HG03342 (cell line): ENCODE results near the gene AUTS2.
A peak's percentile ranks its signal among the peaks of the same experiment; 100 is the strongest.

ENCODE experiments used
- ATAC-seq: cut with Tn5 transposase; IDR thresholded peaks from one replicate; pipeline ENCODE4 v1.9.1; 2021; ENCODE audit warnings: mild to moderate bottlenecking, moderate library complexity; ENCODE audit not compliant: unreplicated experiment

The AUTS2 gene

GRCh38 chr7:70735313-70735712 lies 1137.0 kb downstream of the AUTS2 start:
- no peak for ATAC-seq

- no peak for ATAC-seq
Observed at GRCh38 chr7:70736715-70737460, 1138.6 kb downstream of the AUTS2 start.

DNA sequence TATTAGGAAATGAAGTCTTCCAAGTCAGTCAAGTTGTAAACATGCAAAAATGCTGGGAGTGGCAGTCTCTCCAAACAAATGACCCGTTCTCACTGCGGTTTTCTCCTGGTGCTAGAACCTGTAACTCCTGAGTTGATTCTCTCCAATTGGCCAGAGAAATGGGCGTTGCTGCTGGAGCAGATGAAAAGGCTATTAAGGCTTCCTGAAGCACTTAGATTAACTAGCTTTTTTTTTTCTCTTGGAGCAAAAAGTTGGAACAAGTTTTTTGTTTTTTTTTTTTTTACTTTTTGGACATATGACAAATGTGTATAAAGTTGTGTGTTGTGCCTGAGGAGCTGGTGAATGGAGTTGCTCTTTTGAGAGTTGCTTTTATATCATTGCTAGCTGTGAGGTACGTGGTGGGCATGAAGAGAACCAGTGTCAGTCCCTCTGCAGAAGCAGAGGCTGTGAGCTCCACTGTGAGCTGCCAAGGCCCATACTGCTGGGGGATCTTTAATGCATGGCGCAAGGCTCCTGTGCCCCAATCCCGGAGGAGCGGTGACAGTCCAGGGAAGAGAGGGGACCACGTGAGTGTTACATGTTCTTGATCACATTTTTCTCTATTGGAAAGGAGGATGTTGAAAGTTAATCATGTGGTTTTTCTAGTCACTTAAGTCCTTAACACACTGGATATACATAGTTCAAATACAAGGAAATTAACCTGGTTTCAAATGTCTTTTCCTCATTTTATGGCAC lies 1140.0 kb downstream of the AUTS2 start:
- ATAC-seq: no peak

GRCh38 chr7:70739646-70740210 lies 1141.5 kb downstream of the AUTS2 start:
- ATAC-seq: no peak

DNA sequence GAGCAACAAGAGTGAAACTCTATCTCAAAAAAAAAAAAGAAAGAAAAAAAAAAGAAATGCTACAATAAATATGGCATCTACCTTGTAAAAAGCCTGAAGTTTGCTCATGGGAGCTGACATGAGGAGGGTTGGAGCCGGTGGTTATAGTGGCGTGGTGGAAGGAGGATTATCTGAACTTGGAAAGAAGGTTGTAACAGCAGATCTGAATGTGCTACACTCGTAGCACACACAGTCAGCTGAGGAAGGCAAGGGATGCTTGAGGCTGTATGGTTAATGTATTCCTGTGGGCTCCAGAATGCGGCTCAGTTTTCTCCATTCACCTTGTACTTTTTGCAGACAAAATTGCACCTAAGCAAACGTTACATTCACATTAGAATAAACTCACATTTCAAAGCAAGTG lies 1143.4 kb downstream of the AUTS2 start:
- ATAC-seq: no peak

DNA sequence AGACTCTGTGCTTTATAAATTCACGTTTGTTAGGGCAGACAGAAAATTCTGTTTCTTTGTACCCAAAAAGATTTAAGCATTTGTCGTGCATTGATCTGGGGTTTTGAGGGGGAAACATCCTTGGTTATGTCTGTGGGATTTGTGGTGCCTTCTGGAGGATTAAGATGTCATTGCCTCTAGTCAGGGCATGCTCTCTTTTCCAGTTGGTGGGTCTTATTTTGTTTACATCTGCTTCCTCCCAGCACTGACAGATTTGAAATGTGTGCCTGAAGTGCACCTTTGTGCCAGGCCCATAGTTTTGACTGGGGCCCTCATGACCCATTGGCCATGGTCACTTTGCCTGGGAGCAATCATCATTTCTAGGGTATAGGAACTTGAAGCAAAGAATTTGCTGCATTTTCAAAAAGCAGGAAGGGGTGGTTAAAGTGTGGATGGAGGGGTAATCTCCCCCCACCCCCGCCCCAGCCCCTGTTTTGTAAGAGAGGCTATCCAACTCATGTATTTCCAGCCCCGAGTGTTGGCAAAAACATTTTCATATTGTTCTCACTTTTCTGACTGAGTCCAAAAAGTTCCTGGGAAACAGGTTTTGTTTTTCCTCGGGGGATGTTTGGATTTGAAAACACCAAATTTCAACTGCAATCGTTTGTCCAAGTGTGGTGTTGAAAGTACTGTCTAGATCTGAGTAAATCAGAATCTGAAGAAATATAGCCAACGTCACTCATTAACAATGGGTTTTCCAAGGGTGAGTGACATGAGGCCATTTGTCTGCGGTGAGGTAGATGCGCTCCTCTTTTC lies 1145.5 kb downstream of the AUTS2 start:
- ATAC-seq: no peak

GRCh38 chr7:70744492-70744891 lies 1146.2 kb downstream of the AUTS2 start:
- no peak for ATAC-seq

DNA sequence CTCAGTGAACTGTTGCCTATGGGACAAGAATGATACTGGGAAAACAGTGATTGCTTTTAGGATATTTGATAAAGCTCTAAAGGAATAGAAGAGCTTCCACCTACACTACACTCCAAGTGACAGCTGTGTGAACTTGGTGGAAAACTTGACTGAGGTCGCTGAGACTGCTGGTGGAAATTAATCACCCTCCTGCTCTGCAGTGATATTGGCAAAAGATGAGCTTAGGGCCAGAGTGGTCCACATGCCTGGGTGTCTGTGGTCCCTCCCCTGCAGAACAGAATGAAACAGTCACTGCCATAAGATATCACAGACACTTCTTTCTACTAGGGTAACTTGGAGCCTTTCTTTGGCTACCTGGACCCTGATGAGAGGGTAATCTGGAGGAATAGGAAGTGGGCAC lies 1151.6 kb downstream of the AUTS2 start:
- ATAC-seq: no peak

DNA sequence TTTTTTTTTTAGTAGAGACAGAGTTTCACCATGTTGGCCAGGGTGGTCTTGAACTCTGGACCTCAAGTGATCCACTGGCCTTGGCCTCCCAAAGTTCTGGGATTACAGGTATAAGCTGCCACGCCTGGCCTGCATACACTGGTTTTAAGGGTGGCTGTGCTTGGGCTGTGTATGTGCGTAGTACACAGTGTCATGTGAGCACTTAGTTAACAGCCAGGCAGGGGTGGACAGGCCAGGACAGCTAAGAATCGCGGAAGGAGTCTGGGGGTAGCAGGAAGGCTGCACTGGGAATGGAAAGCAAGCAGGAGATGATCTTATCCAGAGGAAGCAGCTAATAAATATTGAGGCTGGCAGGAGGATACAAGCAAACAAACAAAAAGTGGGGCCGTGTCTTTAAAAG lies 1153.6 kb downstream of the AUTS2 start:
- ATAC-seq: no peak

- ATAC-seq: no peak
Observed at GRCh38 chr7:70752794-70753241, 1154.5 kb downstream of the AUTS2 start.

DNA sequence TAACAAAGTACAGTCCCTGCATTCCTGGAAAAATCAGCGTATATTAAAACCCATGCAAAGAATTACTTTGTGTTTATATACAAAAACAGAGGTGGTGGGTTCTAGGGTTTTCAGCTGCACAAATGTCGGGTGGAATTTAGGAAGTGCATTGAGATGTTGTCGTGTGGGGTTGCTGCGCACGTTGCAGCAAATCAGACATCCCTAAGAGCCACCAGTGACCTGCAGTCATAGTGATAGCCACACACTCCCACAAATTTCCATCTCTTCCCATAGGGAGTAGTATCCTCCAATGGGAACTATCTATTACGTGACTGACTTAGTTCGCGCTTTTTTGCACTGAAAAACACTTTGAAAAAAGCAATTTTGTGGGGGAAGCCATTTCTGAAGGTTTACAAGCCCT lies 1158.5 kb downstream of the AUTS2 start:
- no peak for ATAC-seq

- ATAC-seq: no peak
Observed at GRCh38 chr7:70758646-70759045, 1160.4 kb downstream of the AUTS2 start.

DNA sequence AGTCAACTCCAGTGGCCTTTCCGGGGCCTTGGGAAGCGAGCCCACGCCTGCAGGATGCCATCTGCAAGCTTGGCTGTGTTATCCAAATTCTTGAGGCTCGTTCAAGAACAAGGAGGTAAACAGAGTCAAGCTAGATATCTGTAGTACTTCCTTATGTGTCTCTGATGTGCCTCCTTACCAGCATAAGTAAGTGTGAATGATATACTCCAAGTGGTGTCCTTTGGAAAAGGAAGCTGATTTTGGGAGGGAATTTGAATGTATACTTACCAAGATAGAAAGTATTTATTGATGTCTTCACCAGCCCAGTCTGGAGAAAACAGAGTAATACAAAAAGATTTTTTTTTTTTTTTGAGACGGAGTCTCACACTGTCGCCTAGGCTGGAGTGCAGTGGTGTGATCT lies 1161.4 kb downstream of the AUTS2 start:
- no peak for ATAC-seq

- ATAC-seq: peak; percentile 30
Observed at GRCh38 chr7:70761711-70762328, 1163.5 kb downstream of the AUTS2 start.

DNA sequence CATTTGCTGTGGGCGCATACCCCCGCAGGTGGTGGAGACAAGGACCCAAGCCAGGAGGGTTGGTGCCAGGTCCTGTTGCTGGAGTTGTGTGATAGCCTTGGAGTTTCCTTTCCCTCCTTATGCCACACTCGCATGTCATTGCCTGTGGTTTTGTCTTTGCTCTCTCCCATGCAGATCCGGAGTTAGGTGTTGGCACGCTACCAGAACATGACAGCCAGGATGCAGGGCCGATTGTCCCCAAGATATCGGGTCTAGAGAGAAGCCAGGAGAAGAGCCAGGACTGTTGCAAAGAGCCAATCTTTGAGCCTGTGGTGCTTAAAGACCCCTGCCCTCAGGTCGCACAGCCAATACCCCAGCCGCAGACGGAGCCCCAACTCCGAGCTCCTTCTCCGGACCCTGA lies 1164.4 kb downstream of the AUTS2 start:
- ATAC-seq: no peak

- ATAC-seq: peak; percentile 85
Observed at GRCh38 chr7:70763961-70764691, 1165.9 kb downstream of the AUTS2 start.

GRCh38 chr7:70764701-70765208 lies 1166.5 kb downstream of the AUTS2 start:
- ATAC-seq: no peak

DNA sequence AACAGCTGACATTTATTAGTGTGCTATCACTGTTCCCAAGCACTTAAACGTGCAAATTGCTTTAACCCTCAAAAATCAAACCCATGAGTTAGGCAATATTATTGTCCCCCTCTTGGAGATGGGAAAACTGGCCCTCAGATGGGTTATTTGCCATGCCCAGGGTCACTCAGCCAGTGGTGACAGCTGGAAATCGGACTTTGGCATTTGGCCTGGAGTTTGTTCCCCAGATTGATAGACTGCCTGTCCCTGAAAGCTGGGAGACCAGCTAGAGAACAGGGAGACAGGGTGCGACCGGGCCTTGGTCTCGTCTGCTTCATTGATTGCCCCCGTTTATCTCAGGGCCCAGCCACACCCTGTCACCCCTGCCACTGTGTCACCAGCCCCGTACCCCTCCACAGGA lies 1167.4 kb downstream of the AUTS2 start:
- ATAC-seq: no peak

DNA sequence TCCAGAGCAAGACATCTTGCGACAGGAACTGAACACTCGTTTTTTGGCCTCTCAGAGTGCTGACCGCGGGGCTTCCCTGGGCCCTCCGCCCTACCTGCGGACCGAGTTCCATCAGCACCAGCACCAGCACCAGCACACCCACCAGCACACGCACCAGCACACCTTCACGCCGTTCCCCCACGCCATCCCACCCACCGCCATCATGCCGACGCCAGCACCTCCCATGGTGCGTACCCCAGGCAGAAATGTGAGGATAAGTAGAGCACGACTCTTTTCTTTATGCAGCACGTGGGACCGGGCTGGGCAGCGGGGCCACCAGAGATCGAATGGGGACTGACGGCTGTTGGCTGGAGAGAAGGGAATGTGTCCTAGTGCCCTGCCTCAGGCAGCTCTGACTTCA lies 1167.8 kb downstream of the AUTS2 start:
- no peak for ATAC-seq

- ATAC-seq: no peak
Observed at GRCh38 chr7:70766694-70767093, 1168.4 kb downstream of the AUTS2 start.
